OCI-LY7 (cell line): ENCODE results near the gene SLC37A1. TPM values are rescaled to one million over a fixed set of nuclear protein-coding genes. Genes with fewer than 3 reads are reported as not detected.

ENCODE experiments used
- BruUV-seq: library from RNA; stranded (reverse); fragments of 400-500 nt; replicated peaks from 2 replicates; lab custom pipeline; 2021; lab: Mats Ljungman, UMichigan
- CTCF ChIA-PET: fragments of 300-600 bp; sonication (Branson Sonifier 250); formaldehyde crosslinking; loops from one replicate; lab custom pipeline; 2022; ENCODE audit warnings: antibody characterized with exemption; ENCODE audit not compliant: unreplicated experiment; lab: Charles Lee
- POLR2A ChIA-PET: fragments of 300-600 bp; sonication (Branson Sonifier 250); formaldehyde crosslinking; loops from one replicate; lab custom pipeline; 2022; ENCODE audit warnings: antibody characterized with exemption; lab: Charles Lee
- DNase-seq: peaks from one replicate; pipeline ENCODE4 v3.0.0-alpha.2; 2015; ENCODE audit warnings: low spot score
- H2AFZ ChIP-seq: fragments of 200-600 bp; sonication (generic), shearing (Covaris generic); 2 replicates; pipeline ENCODE4 v1.6.1; 2014; ENCODE audit warnings: mild to moderate bottlenecking, antibody characterized with exemption, low read length, moderate library complexity
- H3K27ac ChIP-seq: fragments of 200-600 bp; sonication (generic); 2 replicates; pipeline ENCODE4 v1.5.1; 2014; ENCODE audit warnings: mixed run types, low read depth, mild to moderate bottlenecking, moderate library complexity, low read length, inconsistent platforms; ENCODE audit not compliant: poor library complexity, severe bottlenecking
- H3K36me3 ChIP-seq: fragments of 200-600 bp; sonication (generic); 2 replicates; pipeline ENCODE4 v1.6.1; 2014; ENCODE audit warnings: mild to moderate bottlenecking, antibody characterized with exemption, low read length, moderate library complexity, mixed read lengths; ENCODE audit not compliant: insufficient read depth
- H3K4me1 ChIP-seq: fragments of 200-600 bp; sonication (generic); 2 replicates; pipeline ENCODE4 v1.5.1; 2014; ENCODE audit warnings: mild to moderate bottlenecking, low read length; ENCODE audit not compliant: insufficient read depth, poor library complexity, severe bottlenecking
- H3K4me2 ChIP-seq: fragments of 200-600 bp; sonication (generic); 2 replicates; pipeline ENCODE4 v1.6.1; 2014; ENCODE audit warnings: mild to moderate bottlenecking, low read length
- H3K4me3 ChIP-seq: fragments of 200-600 bp; sonication (generic); 2 replicates; pipeline ENCODE4 v1.5.1; 2014; ENCODE audit warnings: mild to moderate bottlenecking, low read depth, low read length; ENCODE audit not compliant: poor library complexity, severe bottlenecking
- H3K79me2 ChIP-seq: fragments of 200-600 bp; sonication (generic); 2 replicates; pipeline ENCODE4 v1.6.1; 2016; ENCODE audit warnings: low read depth, mild to moderate bottlenecking, low read length, moderate library complexity, mixed read lengths; ENCODE audit not compliant: insufficient read depth
- H3K9me2 ChIP-seq: fragments of 200-600 bp; sonication (generic); 2 replicates; pipeline ENCODE4 v1.6.1; 2016; ENCODE audit warnings: mild to moderate bottlenecking, low read length, mixed read lengths; ENCODE audit not compliant: insufficient read depth
- H3K9me3 ChIP-seq: fragments of 200-600 bp; sonication (generic); 2 replicates; pipeline ENCODE4 v1.6.1; 2014; ENCODE audit warnings: mild to moderate bottlenecking, mixed run types, low read length, mixed read lengths
- H4K20me1 ChIP-seq: fragments of 200-600 bp; sonication (generic); 2 replicates; pipeline ENCODE4 v1.6.1; 2014; ENCODE audit warnings: mild to moderate bottlenecking, antibody characterized with exemption, low read length, moderate library complexity, mixed read lengths; ENCODE audit not compliant: insufficient read depth
- EZH2phosphoT487 ChIP-seq: fragments of 200-600 bp; sonication (generic); IDR thresholded peaks from 2 replicates; pipeline ENCODE4 v1.6.1; 2018; ENCODE audit warnings: low read depth, borderline replicate concordance, mild to moderate bottlenecking, mixed run types, antibody characterized with exemption, low read length, moderate library complexity, mixed read lengths
- intact Hi-C: fragments of 100-400 bp; cut with micrococcal nuclease; formaldehyde crosslinking; loops from one replicate; pipeline ENCODE4 v1.10.0; 2022; ENCODE audit not compliant: unreplicated experiment
- total RNA-seq, 2 experiments: library from RNA; depleted of rRNA in 1 of 2; stranded (reverse); fragments of >200 nt in 1 of 2; shearing (Covaris generic) in 1 of 2; gene quantifications; 2 replicates each; pipeline ENCODE4 v1.2.3, GENCODE V29; 2014 to 2022
- TF ChIP-seq, protein P1 (sequence below): fragments of 200-600 bp; sonication (generic); conservative IDR thresholded peaks from 2 replicates; pipeline ENCODE4 v1.5.1; 2014; ENCODE audit warnings: mild to moderate bottlenecking, antibody characterized with exemption, low read length, moderate library complexity, mixed read lengths

Gene SLC37A1
- total RNA-seq, 2 experiments from 2014 or later = 22.5 to 27.6 TPM

DNA sequence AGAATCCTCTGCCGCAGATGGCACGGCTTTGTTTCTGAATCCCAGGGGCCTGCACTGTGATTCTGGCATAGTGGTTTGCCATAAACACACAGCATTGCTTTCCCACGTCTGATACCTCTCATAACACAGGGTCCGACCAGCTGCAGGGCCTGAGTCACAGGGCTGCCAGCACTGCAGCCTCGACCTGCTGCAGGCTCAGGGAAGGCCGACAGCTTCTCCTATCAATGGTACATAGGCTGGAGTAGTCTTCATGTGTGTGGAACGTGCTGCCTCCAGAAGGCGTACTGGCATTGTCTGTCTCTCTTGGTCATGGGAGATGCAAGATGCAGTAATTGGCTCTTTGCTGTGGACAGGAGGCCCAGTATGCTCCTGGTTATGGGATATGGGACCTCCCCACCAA is 86.3 kb downstream of the SLC37A1 start:
- Histone ChIP-seq H3K36me3 (no peaks in the 10 kb centered on the region), H3K4me3 (no peak overlapping the region), H3K4me1 (no peaks in the 10 kb centered on the region), H3K79me2 (no peaks in the 10 kb centered on the region), H3K4me2 (no peak overlapping the region), H2AFZ (no peak overlapping the region), H4K20me1 (no peaks in the 10 kb centered on the region), H3K27ac (no peak overlapping the region), H3K9me2 (no peaks in the 10 kb centered on the region), H3K9me3 (no peaks in the 10 kb centered on the region)
- ChIA-PET CTCF (no interaction called here), POLR2A (no interaction called here)
- intact Hi-C loops = loop anchor here (10.0 kb wide), 1 partner anchor 125 kb away; no protein-coding TSS in a partner anchor
- no TSS peak for BruUV-seq
- no peak for DNase-seq
- TF ChIP-seq EZH2phosphoT487 = no peak
- TF ChIP-seq, protein P1, sequence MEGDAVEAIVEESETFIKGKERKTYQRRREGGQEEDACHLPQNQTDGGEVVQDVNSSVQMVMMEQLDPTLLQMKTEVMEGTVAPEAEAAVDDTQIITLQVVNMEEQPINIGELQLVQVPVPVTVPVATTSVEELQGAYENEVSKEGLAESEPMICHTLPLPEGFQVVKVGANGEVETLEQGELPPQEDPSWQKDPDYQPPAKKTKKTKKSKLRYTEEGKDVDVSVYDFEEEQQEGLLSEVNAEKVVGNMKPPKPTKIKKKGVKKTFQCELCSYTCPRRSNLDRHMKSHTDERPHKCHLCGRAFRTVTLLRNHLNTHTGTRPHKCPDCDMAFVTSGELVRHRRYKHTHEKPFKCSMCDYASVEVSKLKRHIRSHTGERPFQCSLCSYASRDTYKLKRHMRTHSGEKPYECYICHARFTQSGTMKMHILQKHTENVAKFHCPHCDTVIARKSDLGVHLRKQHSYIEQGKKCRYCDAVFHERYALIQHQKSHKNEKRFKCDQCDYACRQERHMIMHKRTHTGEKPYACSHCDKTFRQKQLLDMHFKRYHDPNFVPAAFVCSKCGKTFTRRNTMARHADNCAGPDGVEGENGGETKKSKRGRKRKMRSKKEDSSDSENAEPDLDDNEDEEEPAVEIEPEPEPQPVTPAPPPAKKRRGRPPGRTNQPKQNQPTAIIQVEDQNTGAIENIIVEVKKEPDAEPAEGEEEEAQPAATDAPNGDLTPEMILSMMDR = no peak

- no peak overlapping the region for H3K4me3 ChIP-seq
- intact Hi-C loops = no loop called here
- no peak overlapping the region for H3K27ac ChIP-seq
- DNase-seq = no peak
- H2AFZ ChIP-seq = no peak overlapping the region
- TF ChIP-seq, protein P1 = no peak
- TF ChIP-seq EZH2phosphoT487 = no peak
- ChIA-PET CTCF (no interaction called here), POLR2A (no interaction called here)
- H3K4me1 ChIP-seq = no peaks in the 10 kb centered on the region
- no peaks in the 10 kb centered on the region for H4K20me1 ChIP-seq
- no TSS peak for BruUV-seq
- H3K9me2 ChIP-seq = no peaks in the 10 kb centered on the region
- H3K79me2 ChIP-seq = no peaks in the 10 kb centered on the region
- H3K36me3 ChIP-seq = no peaks in the 10 kb centered on the region
- no peak overlapping the region for H3K4me2 ChIP-seq
- H3K9me3 ChIP-seq = no peaks in the 10 kb centered on the region
Measured at GRCh38 chr21:42601656-42602055, 88.0 kb downstream of the SLC37A1 start.

GRCh38 chr21:42607102-42607501 is 93.5 kb downstream of the SLC37A1 start:
- intact Hi-C loops = no loop called here
- CTCF ChIA-PET = no interaction called here
- no TSS peak for BruUV-seq
- POLR2A ChIA-PET = no interaction called here
- Histone ChIP-seq H3K9me3 (no peaks in the 10 kb centered on the region), H3K9me2 (no peaks in the 10 kb centered on the region), H3K27ac (no peak overlapping the region), H3K4me1 (no peaks in the 10 kb centered on the region), H3K4me3 (no peak overlapping the region), H3K36me3 (no peaks in the 10 kb centered on the region), H2AFZ (no peak overlapping the region), H3K79me2 (no peaks in the 10 kb centered on the region), H4K20me1 (no peaks in the 10 kb centered on the region), H3K4me2 (no peak overlapping the region)
- no peak for DNase-seq
- TF ChIP-seq, protein P1 = no peak
- TF ChIP-seq EZH2phosphoT487 = no peak
